Activated CD4-positive, alpha-beta memory T cell treated with anti-CD3 and anti-CD28 coated beads for 36 hours (primary cell): ENCODE results near the gene ME1. TPM values are rescaled to one million over a fixed set of nuclear protein-coding genes. Genes with fewer than 3 reads are reported as not detected.
"Not testable (repeated sequence)": the region's sequence is repeated elsewhere in the genome, so short reads cannot be mapped to it uniquely, and the experiment has no call there.

Source experiments
- CTCF ChIA-PET: fragments of 350-600 bp; sonication (Branson Sonifier 250); formaldehyde crosslinking; loops from one replicate; lab custom pipeline; 2021; ENCODE audit warnings: antibody characterized with exemption, inconsistent platforms; lab: Charles Lee
- POLR2A ChIA-PET: fragments of 350-600 bp; sonication (Branson Sonifier 250); formaldehyde crosslinking; loops from one replicate; lab custom pipeline; 2021; ENCODE audit warnings: antibody characterized with exemption; lab: Charles Lee
- DNase-seq: peaks from one replicate; pipeline ENCODE4 v3.0.0-alpha.2; 2020
- H3K27ac Mint-ChIP-seq: one replicate; pipeline ENCODE4 v1.8.0; 2021; ENCODE audit warnings: mixed read lengths
- H3K27me3 Mint-ChIP-seq: one replicate; pipeline ENCODE4 v1.8.0; 2021; ENCODE audit warnings: mixed read lengths
- H3K36me3 Mint-ChIP-seq: one replicate; pipeline ENCODE4 v1.8.0; 2021; ENCODE audit warnings: mixed read lengths
- H3K4me1 Mint-ChIP-seq: one replicate; pipeline ENCODE4 v1.8.0; 2021; ENCODE audit warnings: low read depth, mixed read lengths
- H3K4me3 Mint-ChIP-seq: one replicate; pipeline ENCODE4 v1.8.0; 2021; ENCODE audit warnings: mild to moderate bottlenecking, mixed read lengths
- H3K9me3 Mint-ChIP-seq: one replicate; pipeline ENCODE4 v1.8.0; 2021; ENCODE audit warnings: mixed read lengths
- intact Hi-C: fragments of 100-400 bp; cut with micrococcal nuclease; formaldehyde crosslinking; loops from one replicate; pipeline ENCODE4 v1.15.1; 2023
- total RNA-seq, 2 experiments: library from RNA; stranded (reverse); gene quantifications; one replicate each; pipeline ENCODE4 v1.2.3, GENCODE V29; 2021

Gene ME1
- total RNA-seq, 2 experiments from 2014 or later = 0.24 to 0.36 TPM

DNA sequence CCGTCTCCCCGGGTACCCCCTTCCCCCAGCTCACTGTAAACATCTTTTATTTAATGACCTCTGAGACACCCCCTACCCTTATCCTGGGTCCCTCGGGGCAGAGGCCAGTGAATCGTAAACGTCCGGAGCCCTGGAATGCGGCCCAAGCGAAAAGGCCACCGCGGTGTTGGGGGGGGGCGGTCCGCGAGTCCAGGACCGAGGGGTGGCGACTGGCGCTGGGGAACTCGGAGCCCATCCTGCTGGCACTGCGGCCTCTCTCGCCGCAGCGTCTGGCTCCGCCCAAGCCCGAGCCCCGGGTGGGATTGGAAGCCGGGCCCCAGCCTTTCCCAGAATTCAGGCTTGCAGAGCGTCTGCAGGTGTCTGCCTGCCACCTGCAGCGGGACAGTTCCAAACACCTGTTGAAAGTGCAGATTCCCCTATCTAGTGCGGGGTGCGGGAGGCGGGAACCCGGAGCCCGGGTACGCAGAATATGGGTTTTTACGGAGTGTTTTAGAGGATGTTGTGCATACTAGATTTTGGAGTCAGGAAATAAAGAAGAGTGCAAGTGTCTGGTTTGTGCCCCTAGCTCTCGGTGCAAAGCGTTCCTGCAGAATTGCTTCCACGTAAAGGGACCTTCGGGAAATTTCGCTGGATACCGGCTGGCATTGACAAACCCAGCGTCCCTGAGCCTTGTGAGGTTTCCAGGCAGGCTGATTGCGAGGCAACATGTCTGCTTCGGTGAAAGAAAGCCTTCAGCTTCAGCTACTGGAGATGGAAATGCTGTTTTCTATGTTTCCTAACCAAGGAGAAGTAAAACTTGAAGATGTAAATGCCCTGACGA lies 236.9 kb downstream of the ME1 start:
- Mint-ChIP-seq H3K36me3 (peaks cover 18% of the 10 kb centered on the region), H3K4me3 (peak overlapping the region; percentile 95), H3K27ac (no peak overlapping the region), H3K9me3 (no peaks in the 10 kb centered on the region), H3K27me3 (no peaks in the 10 kb centered on the region), H3K4me1 (peaks cover 39% of the 10 kb centered on the region)
- DNase-seq = peak; percentile 27
- CTCF ChIA-PET = interaction anchor here (0.9 to 3.5 kb wide), 3 partner anchors 21 to 342 kb away, joined by 4 to 31 read pairs (median 6); partner anchors contain the start of genes DOP1A and UBE3D
- intact Hi-C loops = loop anchor here (1.0 to 5.0 kb wide), 4 partner anchors 21 to 1033 kb away; partner anchors contain the start of genes CEP162, DOP1A and IBTK
- POLR2A ChIA-PET = interaction anchor here (0.9 to 1.1 kb wide), 2 partner anchors 127 to 128 kb away, joined by 4 to 5 read pairs; partner anchors contain the start of genes DOP1A and UBE3D

DNA sequence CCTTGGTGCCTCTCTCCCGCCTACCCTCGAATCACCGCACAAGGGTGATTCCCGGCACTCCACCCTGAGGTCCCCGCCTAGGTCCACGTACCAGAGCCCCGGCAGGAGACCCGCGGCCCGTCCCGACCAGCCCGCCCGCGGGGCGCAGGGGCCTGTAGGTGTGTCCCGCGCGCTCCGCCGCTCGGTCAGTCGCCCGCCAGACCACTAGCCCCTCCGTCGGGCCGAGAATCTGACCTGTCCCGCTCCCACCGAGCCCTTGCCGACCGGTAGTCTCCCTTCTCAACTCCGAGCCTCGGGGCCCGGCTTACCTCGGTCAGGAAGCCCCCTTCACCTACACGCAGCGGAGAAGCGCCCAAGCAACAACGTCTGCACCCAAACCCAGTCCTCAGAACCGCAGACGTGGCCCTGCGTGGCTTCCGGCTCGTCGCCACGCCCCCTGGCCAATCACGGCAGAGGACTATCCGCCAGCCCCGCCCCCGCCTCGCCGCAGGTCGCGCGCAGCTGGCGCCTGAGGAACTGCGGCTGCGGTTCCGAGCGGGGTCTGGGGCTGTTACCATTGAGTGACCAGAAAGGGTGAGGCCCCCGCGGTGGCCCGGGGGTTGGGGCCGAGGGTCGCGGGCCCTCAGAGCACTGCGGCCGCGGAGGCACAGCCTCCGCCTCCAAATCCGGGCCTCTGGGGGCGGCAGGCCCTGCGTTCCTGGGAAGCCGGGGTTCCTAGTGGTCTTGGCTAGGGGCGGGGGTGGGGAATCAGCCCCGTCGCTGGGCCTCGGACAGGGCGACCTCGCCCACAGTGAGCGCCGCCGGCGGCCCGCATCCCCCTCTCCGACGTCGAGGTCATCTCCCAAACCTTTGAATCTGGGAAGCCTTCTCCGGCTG lies 237.7 kb downstream of the ME1 start, which contains the start of the genes PGM3 and RWDD2A:
Gene PGM3, minus strand, starts transcription at position 395 of the 876 bp plus-strand sequence. CDS start 2,253 bp downstream, outside the sequence.
Gene RWDD2A, plus strand, starts transcription at position 487 of the 876 bp plus-strand sequence. CDS start 1,095 bp downstream, outside the sequence.
- ChIA-PET CTCF (interaction anchor here (1.0 to 3.5 kb wide), 3 partner anchors 22 to 343 kb away, joined by 3 to 31 read pairs (median 6); partner anchors contain the start of genes DOP1A and UBE3D), POLR2A (interaction anchor here (0.6 to 1.1 kb wide), 3 partner anchors 123 to 128 kb away, joined by 4 to 7 read pairs (median 5); partner anchors contain the start of genes DOP1A and UBE3D)
- Mint-ChIP-seq H3K4me3 (peak within 1 kb of the TSS; percentile 95), H3K4me1 (peaks cover 44% of the 10 kb centered on the region), H3K27me3 (no peaks in the 10 kb centered on the region), H3K9me3 (no peaks in the 10 kb centered on the region), H3K27ac (peak within 1 kb of the TSS; percentile 92), H3K36me3 (peaks cover 18% of the 10 kb centered on the region)
- peak; percentile 93 for DNase-seq
- intact Hi-C loops = loop anchor here (1.0 to 5.0 kb wide), 4 partner anchors 22 to 1034 kb away; partner anchors contain the start of genes CEP162, DOP1A and IBTK

DNA sequence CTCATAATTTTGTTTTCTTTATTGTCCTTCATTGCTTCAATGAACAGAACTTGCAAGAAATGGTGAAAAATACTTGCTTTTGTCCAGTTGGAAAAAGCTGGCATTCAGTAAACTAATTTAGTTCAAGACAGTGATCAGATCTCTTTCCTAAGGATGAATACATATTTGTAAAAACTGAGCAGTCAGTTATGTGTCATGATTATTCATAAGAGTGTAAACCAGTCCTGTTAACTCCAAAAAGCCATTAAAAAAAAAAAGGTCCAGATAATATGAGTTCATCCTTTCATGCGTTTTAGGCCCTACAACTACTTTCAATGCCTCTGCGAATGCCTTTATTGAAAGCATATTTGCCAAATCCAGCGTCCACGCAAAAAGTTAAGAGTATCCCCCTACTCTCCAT lies 238.4 kb downstream of the ME1 start:
- ChIA-PET CTCF (interaction anchor here (1.0 kb wide), 1 partner anchor 22 kb away, joined by 3 read pairs; no protein-coding TSS in a partner anchor), POLR2A (interaction anchor here (1.1 kb wide), 1 partner anchor 127 kb away, joined by 4 read pairs; the partner anchor contains the start of gene UBE3D)
- no peak for DNase-seq
- peaks cover 18% of the 10 kb centered on the region for H3K36me3 Mint-ChIP-seq
- intact Hi-C loops = loop anchor here (5.0 kb wide), 1 partner anchor 1035 kb away; the partner anchor contains the start of gene CEP162
- H3K4me3 Mint-ChIP-seq = peak overlapping the region; percentile 95
- H3K27me3 Mint-ChIP-seq = no peaks in the 10 kb centered on the region
- peak overlapping the region; percentile 79 for H3K27ac Mint-ChIP-seq
- H3K9me3 Mint-ChIP-seq = no peaks in the 10 kb centered on the region
- peaks cover 44% of the 10 kb centered on the region for H3K4me1 Mint-ChIP-seq

DNA sequence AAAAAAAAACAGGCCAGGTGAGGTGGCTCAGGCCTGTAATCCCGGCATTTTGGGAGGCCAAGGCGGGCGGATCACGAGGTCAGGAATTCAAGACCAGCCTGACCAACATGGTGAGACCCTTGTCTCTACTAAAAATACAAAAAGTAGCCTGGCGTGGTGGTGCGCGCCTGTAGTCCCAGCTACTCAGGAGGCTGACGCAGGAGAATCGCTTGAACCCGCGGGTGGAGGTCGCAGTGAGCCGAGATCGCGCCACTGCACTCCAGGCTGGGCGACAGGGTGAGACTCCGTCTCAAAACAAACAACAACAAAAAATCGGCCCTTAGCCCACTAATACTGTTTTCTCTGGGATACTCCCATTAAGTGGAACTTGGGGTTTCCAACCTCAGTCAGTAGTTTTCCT lies 238.9 kb downstream of the ME1 start:
- H3K9me3 Mint-ChIP-seq, POLR2A ChIA-PET, H3K27me3 Mint-ChIP-seq, DNase-seq, H3K27ac Mint-ChIP-seq: not testable (repeated sequence)
- intact Hi-C loops = loop anchor here (5.0 kb wide), 1 partner anchor 1035 kb away; the partner anchor contains the start of gene CEP162
- peak overlapping the region; percentile 95 for H3K4me3 Mint-ChIP-seq
- peaks cover 16% of the 10 kb centered on the region for H3K36me3 Mint-ChIP-seq
- peaks cover 44% of the 10 kb centered on the region for H3K4me1 Mint-ChIP-seq
- CTCF ChIA-PET = interaction anchor here (1.0 to 1.1 kb wide), 2 partner anchors 23 to 125 kb away, joined by 3 read pairs; partner anchors contain the start of gene DOP1A

DNA sequence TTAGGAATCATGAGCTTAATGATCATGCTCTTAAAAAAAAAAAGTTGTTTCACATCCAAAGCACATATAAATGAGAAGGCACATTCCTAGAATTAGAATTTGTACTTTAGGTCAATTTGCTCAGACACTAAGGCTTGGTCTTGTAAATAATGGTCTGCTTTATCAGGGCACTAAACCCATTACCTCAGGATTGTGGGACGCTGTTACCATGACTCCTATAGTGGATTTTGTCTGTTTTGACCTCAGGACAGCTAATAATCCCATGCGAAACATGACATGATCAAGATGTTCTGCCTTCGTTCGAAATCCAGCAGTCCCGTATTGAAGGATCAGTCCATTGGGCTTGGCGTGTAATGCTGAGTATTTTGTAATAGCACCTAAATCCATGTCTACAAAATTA lies 240.2 kb downstream of the ME1 start:
- H3K4me1 Mint-ChIP-seq = peaks cover 39% of the 10 kb centered on the region
- H3K4me3 Mint-ChIP-seq = no peak overlapping the region
- no peak for DNase-seq
- intact Hi-C loops = loop anchor here (5.0 kb wide), 1 partner anchor 1037 kb away; the partner anchor contains the start of gene CEP162
- POLR2A ChIA-PET = interaction anchor here (0.5 kb wide), 1 partner anchor 11 kb away, joined by 4 read pairs; no protein-coding TSS in a partner anchor
- H3K36me3 Mint-ChIP-seq = peaks cover 17% of the 10 kb centered on the region
- no peaks in the 10 kb centered on the region for H3K27me3 Mint-ChIP-seq
- H3K27ac Mint-ChIP-seq = no peak overlapping the region
- no peaks in the 10 kb centered on the region for H3K9me3 Mint-ChIP-seq
- CTCF ChIA-PET = interaction anchor here (0.8 to 1.3 kb wide), 4 partner anchors 10 to 125 kb away, joined by 3 to 5 read pairs (median 4); partner anchors contain the start of genes DOP1A and UBE3D

DNA sequence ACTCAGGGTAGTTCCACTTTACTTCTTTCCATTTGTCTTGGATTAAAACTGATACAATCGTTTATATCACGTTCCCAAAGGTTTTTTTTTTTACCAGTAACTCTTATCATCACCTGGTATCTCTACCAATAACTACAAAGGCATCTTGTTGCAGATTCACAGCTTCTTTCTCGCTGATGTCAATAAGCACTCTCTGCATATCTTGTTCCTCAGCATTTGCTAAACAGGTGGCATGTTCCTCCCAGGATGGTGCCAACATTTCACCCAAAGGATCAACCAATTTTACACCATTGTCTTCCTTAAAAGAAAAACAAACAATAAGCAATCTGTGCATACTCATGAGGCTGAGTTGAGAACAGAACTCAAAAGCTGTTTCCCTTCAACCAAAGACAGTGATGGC lies 242.3 kb downstream of the ME1 start:
- POLR2A ChIA-PET = no interaction called here
- H3K36me3 Mint-ChIP-seq = peaks cover 32% of the 10 kb centered on the region
- intact Hi-C loops = no loop called here

DNA sequence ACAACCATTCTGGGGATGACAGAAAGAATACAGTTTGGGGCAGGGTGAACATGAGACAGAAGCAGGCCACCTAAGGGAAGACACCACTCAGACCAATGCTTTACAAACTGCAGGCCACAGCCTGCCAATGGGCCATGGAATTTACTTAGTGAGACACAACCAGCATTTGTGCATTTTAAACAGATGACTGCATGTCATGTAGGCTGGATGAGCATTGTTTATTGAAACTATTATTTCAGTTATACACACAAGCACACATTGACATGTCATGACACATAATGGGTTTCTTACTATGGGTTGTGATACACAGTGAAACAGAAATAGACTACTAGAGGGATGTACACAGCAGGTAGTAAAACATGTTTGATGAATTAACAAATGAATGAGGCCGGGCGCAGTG lies 245.8 kb downstream of the ME1 start:
- intact Hi-C loops = no loop called here
- H3K27ac Mint-ChIP-seq = no peak overlapping the region

More for the DNA sequence above, 242.3 kb downstream of the ME1 start:
- no peak for DNase-seq
- H3K4me3 Mint-ChIP-seq = no peak overlapping the region
- no peaks in the 10 kb centered on the region for H3K27me3 Mint-ChIP-seq
- H3K4me1 Mint-ChIP-seq = peaks cover 30% of the 10 kb centered on the region
- CTCF ChIA-PET = interaction anchor here (1.0 to 2.0 kb wide), 3 partner anchors 26 to 123 kb away, joined by 4 to 6 read pairs (median 5); partner anchors contain the start of genes DOP1A and UBE3D
- H3K27ac Mint-ChIP-seq = no peak overlapping the region
- no peaks in the 10 kb centered on the region for H3K9me3 Mint-ChIP-seq

DNA sequence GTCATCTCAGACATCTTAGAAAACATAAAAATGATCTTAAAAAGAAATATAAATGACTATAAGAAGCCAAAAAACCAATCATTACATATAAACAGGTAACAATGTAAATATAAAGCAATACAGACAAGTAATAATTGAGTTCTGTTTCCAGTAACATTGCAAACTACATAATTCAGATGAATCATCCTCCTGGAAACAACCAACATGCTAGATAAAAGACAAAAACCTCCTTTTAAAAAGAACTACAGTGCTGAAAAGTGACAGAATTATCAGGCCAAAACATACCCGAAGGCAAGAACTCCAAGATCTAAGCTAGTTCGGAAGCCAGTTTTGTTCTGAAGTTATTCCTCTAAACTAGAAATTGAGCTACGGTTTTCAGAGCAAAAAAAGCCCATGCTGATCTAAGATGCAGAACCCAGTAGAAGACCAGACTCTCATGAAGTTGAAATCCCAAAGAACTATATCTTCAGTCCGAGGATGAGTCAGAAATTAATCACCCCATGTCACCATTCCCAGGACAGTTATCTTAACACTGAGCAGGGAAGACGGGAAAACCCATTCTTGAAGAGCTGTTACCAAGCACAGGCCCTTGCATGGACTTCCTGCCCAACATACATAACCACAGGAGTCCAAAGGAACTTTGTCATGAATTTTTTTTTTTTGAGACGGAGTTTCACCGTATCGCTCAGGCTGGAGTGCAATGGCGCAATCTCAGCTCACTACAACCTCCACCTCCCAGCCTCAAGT lies 247.6 kb downstream of the ME1 start:
- Mint-ChIP-seq H3K4me3 (no peak overlapping the region), H3K27ac (no peak overlapping the region), H3K36me3 (peaks cover 40% of the 10 kb centered on the region), H3K9me3 (no peaks in the 10 kb centered on the region), H3K4me1 (peaks cover 4% of the 10 kb centered on the region), H3K27me3 (no peaks in the 10 kb centered on the region)
- intact Hi-C loops = no loop called here
- no peak for DNase-seq
- ChIA-PET POLR2A (interaction anchor here (0.6 to 0.7 kb wide), 2 partner anchors 8 to 466 kb away, joined by 3 to 4 read pairs; no protein-coding TSS in a partner anchor), CTCF (interaction anchor here (1.0 kb wide), 1 partner anchor 116 kb away, joined by 4 read pairs; the partner anchor contains the start of gene DOP1A)

More for the DNA sequence above, 245.8 kb downstream of the ME1 start:
- Mint-ChIP-seq H3K4me3 (no peak overlapping the region), H3K9me3 (no peaks in the 10 kb centered on the region), H3K27me3 (no peaks in the 10 kb centered on the region), H3K36me3 (peaks cover 43% of the 10 kb centered on the region), H3K4me1 (peaks cover 16% of the 10 kb centered on the region)
- no peak for DNase-seq
- POLR2A ChIA-PET = no interaction called here
- CTCF ChIA-PET = no interaction called here

DNA sequence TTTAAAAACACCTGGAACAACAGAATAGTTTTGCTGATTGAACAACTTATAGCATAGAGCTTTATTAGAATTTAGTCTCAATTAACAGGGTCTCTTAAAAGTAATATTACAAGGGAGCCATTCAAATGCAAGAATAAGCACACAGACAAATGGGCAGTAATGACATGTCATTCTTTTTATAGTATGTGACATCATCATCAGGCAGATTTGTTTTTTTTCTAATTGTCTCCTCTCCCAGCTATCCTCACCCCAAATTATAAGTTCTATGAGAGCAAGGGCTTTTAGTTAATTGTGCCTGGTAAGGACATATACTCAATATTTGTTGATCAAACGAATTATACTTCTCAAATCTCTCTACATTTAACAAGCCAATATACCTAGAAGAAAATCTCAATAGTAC lies 248.7 kb downstream of the ME1 start:
- ChIA-PET POLR2A (no interaction called here), CTCF (interaction anchor here (1.5 kb wide), 1 partner anchor 116 kb away, joined by 3 read pairs; the partner anchor contains the start of gene UBE3D)
- no peaks in the 10 kb centered on the region for H3K9me3 Mint-ChIP-seq
- intact Hi-C loops = no loop called here
- peaks cover 3% of the 10 kb centered on the region for H3K4me1 Mint-ChIP-seq
- H3K27me3 Mint-ChIP-seq = no peaks in the 10 kb centered on the region
- peaks cover 45% of the 10 kb centered on the region for H3K36me3 Mint-ChIP-seq
- no peak overlapping the region for H3K27ac Mint-ChIP-seq
- H3K4me3 Mint-ChIP-seq = no peak overlapping the region
- no peak for DNase-seq

DNA sequence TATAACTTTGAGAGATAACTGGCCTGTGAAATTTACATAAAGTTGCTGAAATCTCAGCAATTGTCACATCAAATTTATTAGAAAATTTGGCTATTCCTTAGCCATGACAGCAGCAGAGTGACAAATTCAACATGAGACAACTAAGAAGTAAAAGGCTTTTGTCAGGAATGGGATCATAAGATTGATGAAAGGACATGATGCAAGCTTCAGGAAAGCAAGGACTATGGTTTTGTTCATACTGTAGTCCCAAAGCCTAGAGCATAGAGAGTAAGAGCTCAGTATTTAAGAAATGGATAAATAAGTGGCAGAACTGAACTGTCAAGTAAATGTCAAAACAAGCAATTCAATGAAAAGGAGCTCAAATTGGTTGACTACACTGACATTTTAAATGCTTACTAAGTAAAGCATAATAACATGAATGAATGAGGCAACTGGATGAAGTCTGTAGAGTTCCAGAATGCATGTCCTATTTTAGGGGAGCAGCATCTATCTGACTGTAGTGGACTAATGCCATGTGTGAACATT lies 250.4 kb downstream of the ME1 start:
- H3K9me3 Mint-ChIP-seq = no peaks in the 10 kb centered on the region
- peaks cover 45% of the 10 kb centered on the region for H3K36me3 Mint-ChIP-seq

More for the DNA sequence above, 250.4 kb downstream of the ME1 start:
- no peak for DNase-seq
- Mint-ChIP-seq H3K4me3 (no peak overlapping the region), H3K27ac (no peak overlapping the region), H3K4me1 (peaks cover 3% of the 10 kb centered on the region), H3K27me3 (no peaks in the 10 kb centered on the region)
- ChIA-PET CTCF (interaction anchor here (0.6 kb wide), 1 partner anchor 9 kb away, joined by 3 read pairs; no protein-coding TSS in a partner anchor), POLR2A (no interaction called here)
- intact Hi-C loops = no loop called here
